ENCODE data around the gene INPP5A. TPM values are rescaled to one million over a fixed set of nuclear protein-coding genes. Genes with fewer than 3 reads are reported as not detected.

The INPP5A gene
- total and polyA plus RNA-seq, 2 experiments from 2014 or later: 41.2 to 53.6 TPM

DNA sequence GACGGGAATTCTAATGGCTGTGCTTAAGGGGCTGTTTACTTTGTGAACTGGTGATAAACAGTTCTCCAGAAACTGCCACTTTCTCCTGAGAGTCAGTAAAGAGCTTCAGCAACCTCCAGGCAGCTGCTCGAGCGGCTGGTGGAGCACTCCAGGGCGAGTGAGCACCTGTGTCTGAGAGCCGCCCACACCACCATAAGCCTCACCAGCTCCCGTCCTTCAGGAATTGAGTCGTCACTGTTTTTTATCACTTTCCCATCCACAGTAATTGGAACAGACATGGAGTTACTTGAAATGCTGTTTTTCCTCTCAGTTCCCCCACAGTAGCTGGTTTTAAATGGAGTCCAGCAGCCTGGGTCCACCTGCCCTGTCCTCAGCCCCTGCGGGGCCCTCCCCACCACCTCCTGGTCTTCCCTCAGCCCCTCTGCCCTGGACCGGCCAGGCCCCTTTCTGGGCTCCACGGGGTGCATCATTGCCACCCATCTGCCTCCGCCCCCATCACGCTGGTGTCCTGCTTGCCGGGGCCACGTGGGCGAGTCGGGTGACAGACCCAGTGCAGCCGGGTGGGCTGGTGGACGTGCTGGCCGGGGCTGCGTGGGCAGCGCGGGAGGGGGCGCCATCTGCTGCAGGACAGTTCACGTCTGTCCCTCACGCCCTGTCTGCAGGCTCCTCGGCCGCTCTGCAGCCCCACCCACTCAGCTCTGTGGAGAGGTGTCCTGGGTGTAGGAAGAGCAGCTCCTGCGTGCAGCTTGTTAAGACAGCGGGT lies 192.4 kb downstream of the INPP5A start:
- Histone ChIP-seq H3K9me3 (ENCODE audit: low read depth) (no peaks in the 10 kb centered on the region), H4K20me1 (ENCODE audit: insufficient read depth, poor library complexity, severe bottlenecking) (no peaks in the 10 kb centered on the region), H3K27me3 (no peaks in the 10 kb centered on the region), H3K4me2 (no peak overlapping the region), H3K36me3 (replicated peaks; ENCODE audit: insufficient read depth, low read depth) (no peaks in the 10 kb centered on the region), H3K4me1 (ENCODE audit: insufficient read depth) (no peaks in the 10 kb centered on the region), H3K4me3 (no peak overlapping the region), H3K27ac (no peak overlapping the region), H3K79me2 (no peaks in the 10 kb centered on the region), H3K9me2 (replicated peaks; ENCODE audit: insufficient read depth) (no peaks in the 10 kb centered on the region), H2AFZ (no peak overlapping the region)
- DNase-seq (ENCODE audit: low spot score): no peak
- WGBS (ENCODE audit: low lambda C conversion rate, missing lambda C conversion rate): 75% methylated on average over 29 of the region's 29 CpGs
- TF ChIP-seq EZH2 (IDR thresholded peaks at IDR 0.05; ENCODE audit: borderline replicate concordance) (no peak), EZH2phosphoT487 (IDR thresholded peaks at IDR 0.05; ENCODE audit: low read depth, severe bottlenecking, unreplicated experiment) (no peak)
- TF ChIP-seq, protein P1, sequence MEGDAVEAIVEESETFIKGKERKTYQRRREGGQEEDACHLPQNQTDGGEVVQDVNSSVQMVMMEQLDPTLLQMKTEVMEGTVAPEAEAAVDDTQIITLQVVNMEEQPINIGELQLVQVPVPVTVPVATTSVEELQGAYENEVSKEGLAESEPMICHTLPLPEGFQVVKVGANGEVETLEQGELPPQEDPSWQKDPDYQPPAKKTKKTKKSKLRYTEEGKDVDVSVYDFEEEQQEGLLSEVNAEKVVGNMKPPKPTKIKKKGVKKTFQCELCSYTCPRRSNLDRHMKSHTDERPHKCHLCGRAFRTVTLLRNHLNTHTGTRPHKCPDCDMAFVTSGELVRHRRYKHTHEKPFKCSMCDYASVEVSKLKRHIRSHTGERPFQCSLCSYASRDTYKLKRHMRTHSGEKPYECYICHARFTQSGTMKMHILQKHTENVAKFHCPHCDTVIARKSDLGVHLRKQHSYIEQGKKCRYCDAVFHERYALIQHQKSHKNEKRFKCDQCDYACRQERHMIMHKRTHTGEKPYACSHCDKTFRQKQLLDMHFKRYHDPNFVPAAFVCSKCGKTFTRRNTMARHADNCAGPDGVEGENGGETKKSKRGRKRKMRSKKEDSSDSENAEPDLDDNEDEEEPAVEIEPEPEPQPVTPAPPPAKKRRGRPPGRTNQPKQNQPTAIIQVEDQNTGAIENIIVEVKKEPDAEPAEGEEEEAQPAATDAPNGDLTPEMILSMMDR (IDR thresholded peaks at IDR 0.05; ENCODE audit: poor library complexity): no peak

DNA sequence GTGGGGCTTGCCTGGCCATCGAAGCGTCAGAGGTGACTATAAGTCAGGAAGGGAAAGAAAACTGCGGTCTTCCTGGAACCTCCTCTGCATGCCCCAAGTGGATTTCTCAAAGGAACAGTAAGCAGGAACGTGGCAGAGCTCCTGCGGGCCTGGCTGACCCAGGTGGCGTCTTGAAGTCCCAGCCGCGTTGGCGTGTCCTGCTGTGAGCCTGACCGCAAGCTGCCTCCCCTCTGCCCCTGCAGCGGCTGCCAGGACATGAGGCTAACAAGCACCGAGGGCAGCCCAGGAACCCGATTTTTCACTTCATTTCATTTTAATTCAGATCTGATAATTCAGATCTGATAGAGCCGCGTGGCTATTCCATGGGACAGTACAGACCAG lies 193.0 kb downstream of the INPP5A start:
- DNase-seq (ENCODE audit: low spot score): no peak

DNA sequence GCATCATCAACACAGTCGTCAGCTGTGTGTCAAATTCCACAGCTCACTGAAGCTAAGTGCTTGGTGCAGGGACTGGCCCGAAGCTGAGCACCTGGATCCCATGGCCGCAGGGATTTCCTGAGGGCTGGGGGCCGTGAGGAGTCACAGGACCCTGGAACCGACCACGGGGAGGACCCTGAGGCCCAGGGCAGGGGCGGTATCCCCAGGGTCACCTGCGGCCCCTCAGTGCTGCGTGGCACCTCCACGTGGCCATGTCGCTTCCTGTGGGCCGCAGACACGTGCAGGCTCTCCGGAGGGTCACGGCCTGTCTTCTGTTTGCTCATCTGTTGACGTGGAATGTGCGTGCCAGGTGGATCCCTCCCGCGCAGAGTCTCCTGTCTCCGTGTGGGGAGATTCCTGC lies 194.9 kb downstream of the INPP5A start:
- no peak overlapping the region for H3K4me2 ChIP-seq
- DNase-seq (ENCODE audit: low spot score): no peak
- no peaks in the 10 kb centered on the region for H3K27me3 ChIP-seq
- no peaks in the 10 kb centered on the region for H3K9me3 ChIP-seq (ENCODE audit: low read depth)
- 96% methylated on average over 20 of the region's 20 CpGs for WGBS (ENCODE audit: low lambda C conversion rate, missing lambda C conversion rate)
- H3K27ac ChIP-seq: no peak overlapping the region
- no peaks in the 10 kb centered on the region for H4K20me1 ChIP-seq (ENCODE audit: insufficient read depth, poor library complexity, severe bottlenecking)
- H3K4me3 ChIP-seq: no peak overlapping the region
- no peaks in the 10 kb centered on the region for H3K9me2 ChIP-seq (replicated peaks; ENCODE audit: insufficient read depth)
- no peaks in the 10 kb centered on the region for H3K36me3 ChIP-seq (replicated peaks; ENCODE audit: insufficient read depth, low read depth)
- H2AFZ ChIP-seq: no peak overlapping the region
- TF ChIP-seq EZH2phosphoT487 (IDR thresholded peaks at IDR 0.05; ENCODE audit: low read depth, severe bottlenecking, unreplicated experiment) (no peak), EZH2 (IDR thresholded peaks at IDR 0.05; ENCODE audit: borderline replicate concordance) (no peak)
- TF ChIP-seq, protein P1 (IDR thresholded peaks at IDR 0.05; ENCODE audit: poor library complexity): no peak
- no peaks in the 10 kb centered on the region for H3K4me1 ChIP-seq (ENCODE audit: insufficient read depth)
- H3K79me2 ChIP-seq: no peaks in the 10 kb centered on the region

More for the DNA sequence above, 193.0 kb downstream of the INPP5A start:
- no peaks in the 10 kb centered on the region for H3K4me1 ChIP-seq (ENCODE audit: insufficient read depth)
- H3K4me2 ChIP-seq: no peak overlapping the region
- H3K9me3 ChIP-seq (ENCODE audit: low read depth): no peaks in the 10 kb centered on the region
- no peak overlapping the region for H2AFZ ChIP-seq
- no peaks in the 10 kb centered on the region for H3K36me3 ChIP-seq (replicated peaks; ENCODE audit: insufficient read depth, low read depth)
- H3K27me3 ChIP-seq: no peaks in the 10 kb centered on the region
- no peaks in the 10 kb centered on the region for H3K79me2 ChIP-seq
- TF ChIP-seq, protein P1 (IDR thresholded peaks at IDR 0.05; ENCODE audit: poor library complexity): no peak
- TF ChIP-seq EZH2 (IDR thresholded peaks at IDR 0.05; ENCODE audit: borderline replicate concordance): no peak
- H3K9me2 ChIP-seq (replicated peaks; ENCODE audit: insufficient read depth): no peaks in the 10 kb centered on the region
- WGBS (ENCODE audit: low lambda C conversion rate, missing lambda C conversion rate): 95% methylated on average over 15 of the region's 15 CpGs
- H3K4me3 ChIP-seq: no peak overlapping the region
- H3K27ac ChIP-seq: no peak overlapping the region
- no peaks in the 10 kb centered on the region for H4K20me1 ChIP-seq (ENCODE audit: insufficient read depth, poor library complexity, severe bottlenecking)
